GM19035 (cell line): ENCODE results near the gene DNASE1L1.
A peak's percentile ranks its signal among the peaks of the same experiment; 100 is the strongest.
"Not testable (repeated sequence)": the region's sequence is repeated elsewhere in the genome, so short reads cannot be mapped to it uniquely, and the experiment has no call there.

Experiments
- ATAC-seq: cut with Tn5 transposase; IDR thresholded peaks from one replicate; pipeline ENCODE4 v1.9.1; 2021; ENCODE audit not compliant: unreplicated experiment

DNASE1L1 gene

DNA sequence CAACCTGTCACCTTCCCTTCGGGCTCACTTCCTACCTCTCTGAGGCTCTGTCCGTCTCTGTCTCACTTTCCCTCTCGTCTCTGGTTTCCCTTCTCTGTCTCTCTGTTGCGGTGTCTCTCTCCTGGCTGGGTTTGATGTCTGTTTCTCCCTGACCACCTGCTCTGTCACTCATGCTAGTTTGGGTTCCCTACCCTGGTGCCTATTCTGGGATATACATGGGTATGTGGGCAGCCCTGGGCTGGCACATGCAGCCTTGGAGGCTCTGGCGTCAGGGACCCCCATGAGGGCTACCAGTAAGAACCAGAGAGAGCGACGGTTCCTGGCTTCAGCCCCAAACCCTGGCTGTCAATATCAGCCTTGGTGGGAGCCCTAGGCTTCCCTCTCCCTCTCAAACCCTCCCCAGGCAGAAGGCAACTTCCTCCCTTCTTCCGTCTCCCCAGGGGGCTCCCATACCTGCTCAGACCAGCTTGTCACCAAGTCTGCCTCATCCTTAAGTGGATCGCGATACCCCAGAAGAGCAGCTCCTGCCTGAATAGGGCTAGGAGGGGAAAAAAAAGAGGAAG lies 314 bp downstream of the DNASE1L1 start:
- no peak for ATAC-seq

DNA sequence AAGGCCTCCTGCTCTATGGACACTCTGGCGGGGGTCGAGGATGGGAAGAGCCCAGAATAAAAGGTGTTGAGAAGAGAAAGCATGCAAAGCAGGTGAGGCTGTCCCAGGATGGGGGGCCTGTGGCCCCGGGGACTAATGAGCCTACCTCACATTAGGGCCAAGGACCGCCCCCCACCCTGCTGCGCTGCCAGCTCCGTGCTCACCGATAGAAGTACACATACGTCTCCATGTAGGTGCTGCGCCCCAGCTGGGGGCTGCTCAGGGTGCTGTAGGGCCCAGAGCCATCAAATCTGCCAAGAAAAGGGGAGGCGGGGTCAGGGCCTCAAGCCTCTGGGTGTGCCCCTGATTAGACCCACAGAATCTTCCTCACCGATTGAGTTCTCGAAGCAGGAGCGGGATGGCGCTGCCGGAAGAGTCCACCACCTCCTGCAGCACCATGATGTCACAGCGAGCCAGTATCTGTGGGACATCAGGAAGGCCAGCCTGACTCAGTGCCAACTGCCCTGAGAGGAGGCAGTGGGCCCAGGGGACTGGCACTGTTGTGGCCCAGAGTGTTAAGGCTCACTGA lies 4.3 kb downstream of the DNASE1L1 start:
- no peak for ATAC-seq

DNA sequence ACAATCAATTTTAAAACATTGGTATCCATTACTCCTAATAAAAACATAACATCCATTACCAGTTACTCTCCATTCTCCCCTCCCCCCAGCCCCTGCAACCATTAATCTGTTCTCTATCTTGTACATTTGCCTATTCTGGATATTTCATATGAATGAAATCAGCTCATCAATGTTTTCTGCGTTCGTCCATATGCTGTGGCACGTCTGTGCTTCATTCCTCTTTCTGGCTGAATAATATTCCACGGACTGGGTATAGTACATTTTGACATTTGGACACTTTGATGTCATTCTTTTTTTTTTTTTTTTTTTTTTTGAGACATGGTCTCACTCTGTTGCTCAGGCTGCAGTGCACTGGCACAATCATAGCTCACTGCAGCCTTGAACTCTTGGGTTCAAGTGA lies 5.2 kb downstream of the DNASE1L1 start:
- no peak for ATAC-seq

- no peak for ATAC-seq
Measured at GRCh38 chrX:154403192-154403591, 5.9 kb downstream of the DNASE1L1 start.

DNA sequence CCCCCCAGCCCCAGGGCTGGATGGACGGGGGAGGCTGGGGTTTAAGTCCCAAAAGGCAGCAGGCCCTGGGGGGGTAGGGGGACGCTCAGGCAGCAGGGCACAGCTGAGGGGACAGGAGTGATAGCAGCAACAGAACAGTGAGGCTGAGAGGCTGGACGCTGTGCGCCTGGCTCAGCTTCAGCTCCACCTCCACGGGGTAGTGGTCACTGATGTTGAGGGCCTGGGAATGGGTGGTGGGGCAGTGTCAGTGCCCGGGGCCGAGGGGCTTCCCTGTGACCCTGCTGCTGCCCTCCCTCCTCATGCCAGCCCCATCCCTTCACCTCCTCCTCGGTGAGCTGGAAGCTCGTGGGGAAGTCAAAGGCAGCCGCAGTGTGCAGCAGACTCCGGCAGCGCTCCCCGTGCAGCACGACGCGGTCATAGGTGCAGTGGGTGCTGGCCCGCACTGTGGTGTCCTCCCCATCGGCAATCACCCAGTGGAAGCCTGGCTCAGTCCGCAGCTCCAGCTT lies 6.4 kb downstream of the DNASE1L1 start:
- no peak for ATAC-seq

- no peak for ATAC-seq
Measured at GRCh38 chrX:154401918-154402621, 7.0 kb downstream of the DNASE1L1 start.

- no peak for ATAC-seq
Measured at GRCh38 chrX:154401045-154401799, 7.8 kb downstream of the DNASE1L1 start.

GRCh38 chrX:154400369-154400817 lies 8.7 kb downstream of the DNASE1L1 start:
- ATAC-seq = not testable (repeated sequence)

- ATAC-seq = no peak
Measured at GRCh38 chrX:154399527-154400368, 9.3 kb downstream of the DNASE1L1 start.

GRCh38 chrX:154398668-154399526 lies 10.2 kb downstream of the DNASE1L1 start:
- peak; percentile 21 for ATAC-seq

DNA sequence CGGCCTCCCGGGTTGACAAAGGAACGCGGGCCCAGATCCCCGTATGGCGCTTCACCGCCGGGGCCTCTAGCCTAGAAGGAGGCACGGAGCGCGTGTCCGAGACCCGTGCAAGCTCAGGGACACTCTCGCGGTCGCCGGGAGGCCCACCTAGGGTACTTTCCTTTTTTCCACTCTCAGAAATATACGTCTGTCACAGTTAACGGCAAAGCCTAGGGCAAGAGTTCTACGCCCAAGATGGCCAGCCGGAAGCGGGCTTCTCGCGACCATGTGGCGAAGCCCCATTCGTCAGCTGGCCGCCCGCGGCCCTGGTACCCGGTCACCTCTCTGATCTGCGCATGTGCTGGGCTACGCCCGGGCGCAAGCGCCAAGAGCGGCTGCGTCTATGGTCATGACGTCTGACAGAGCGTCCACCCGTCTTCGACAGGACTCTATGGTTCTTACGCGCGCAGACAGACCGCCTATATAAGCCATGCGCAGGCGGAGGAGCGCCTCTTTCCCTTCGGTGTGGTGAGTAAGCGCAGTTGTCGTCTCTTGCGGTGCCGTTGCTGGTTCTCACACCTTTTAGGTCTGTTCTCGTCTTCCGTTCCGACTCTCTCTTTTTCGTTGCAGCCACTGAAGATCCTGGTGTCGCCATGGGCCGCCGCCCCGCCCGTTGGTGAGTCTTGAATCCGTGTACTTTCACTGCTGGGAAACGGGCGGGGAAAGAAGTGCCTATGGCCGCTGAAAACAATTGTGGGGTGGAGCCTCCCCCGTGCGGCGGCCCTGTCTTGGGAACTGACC lies 11.0 kb downstream of the DNASE1L1 start, which contains the start of gene RPL10:
TSS of gene RPL10 (plus strand) at position 490 of the 780 bp plus-strand sequence. CDS start at position 633, 143 bp downstream.
- ATAC-seq = peak; percentile 77

DNA sequence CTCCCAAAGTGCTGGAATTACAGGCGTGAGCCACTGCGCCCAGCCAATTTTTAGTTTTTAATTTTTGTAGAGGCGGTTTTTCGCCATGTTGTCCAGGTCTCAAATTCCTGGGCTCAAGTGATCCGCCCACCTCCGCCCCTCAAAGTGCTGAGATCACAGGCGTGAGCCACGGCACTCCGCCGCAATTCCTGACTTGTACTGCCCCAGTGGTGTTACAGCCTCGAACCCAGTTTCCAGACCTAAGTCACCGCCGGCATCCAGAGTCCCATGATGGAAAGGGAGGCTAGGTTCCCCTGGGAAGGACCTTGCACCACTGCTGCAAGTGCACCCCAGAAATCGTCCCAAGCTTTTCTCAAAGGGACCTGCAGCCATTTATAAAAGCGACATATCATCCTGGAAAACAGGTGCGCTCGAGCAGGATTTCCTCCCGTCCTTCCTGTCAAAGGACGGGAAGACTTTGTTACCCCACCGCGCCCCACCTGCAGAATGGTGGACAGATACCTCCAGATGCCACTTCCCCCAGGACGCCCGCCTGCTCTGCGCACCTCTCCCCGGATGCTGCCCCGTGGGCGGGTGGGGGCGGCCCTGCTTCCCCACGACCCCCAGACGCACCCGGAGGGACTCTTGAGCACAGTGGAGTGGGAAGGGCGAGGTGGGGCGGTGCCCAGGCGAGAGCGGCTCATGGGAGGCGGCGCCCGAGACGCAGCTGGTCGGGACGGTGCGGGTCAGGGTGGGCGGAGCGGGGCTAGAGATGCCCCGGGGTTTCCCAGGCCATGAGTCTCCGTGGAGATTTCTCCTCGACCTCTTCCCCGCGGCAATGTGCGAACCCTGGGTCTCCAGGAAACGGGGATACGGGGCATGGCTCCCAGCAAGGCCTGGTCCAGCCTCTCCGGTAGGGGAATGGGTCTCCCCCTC lies 11.8 kb downstream of the DNASE1L1 start:
- peak; percentile 46 for ATAC-seq

DNA sequence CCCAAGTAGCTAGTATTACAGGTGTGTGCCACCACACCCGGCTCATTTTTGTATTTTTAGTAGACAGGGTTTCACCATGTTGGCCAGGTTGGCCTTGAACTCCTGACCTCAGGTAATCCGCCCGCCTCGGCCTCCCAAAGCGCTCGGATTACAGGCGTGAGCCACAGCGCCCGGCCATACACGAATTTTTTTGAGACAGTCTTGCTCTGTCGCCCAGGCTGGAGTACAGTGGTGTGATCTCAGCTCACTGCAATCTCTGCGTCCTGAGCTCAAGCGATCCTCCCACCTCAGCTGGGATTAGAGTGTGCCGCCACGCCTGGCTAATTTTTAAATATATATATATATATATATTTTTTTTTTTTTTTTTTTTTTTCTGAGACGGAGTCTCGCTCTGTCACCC lies 12.7 kb downstream of the DNASE1L1 start:
- not testable (repeated sequence) for ATAC-seq

DNA sequence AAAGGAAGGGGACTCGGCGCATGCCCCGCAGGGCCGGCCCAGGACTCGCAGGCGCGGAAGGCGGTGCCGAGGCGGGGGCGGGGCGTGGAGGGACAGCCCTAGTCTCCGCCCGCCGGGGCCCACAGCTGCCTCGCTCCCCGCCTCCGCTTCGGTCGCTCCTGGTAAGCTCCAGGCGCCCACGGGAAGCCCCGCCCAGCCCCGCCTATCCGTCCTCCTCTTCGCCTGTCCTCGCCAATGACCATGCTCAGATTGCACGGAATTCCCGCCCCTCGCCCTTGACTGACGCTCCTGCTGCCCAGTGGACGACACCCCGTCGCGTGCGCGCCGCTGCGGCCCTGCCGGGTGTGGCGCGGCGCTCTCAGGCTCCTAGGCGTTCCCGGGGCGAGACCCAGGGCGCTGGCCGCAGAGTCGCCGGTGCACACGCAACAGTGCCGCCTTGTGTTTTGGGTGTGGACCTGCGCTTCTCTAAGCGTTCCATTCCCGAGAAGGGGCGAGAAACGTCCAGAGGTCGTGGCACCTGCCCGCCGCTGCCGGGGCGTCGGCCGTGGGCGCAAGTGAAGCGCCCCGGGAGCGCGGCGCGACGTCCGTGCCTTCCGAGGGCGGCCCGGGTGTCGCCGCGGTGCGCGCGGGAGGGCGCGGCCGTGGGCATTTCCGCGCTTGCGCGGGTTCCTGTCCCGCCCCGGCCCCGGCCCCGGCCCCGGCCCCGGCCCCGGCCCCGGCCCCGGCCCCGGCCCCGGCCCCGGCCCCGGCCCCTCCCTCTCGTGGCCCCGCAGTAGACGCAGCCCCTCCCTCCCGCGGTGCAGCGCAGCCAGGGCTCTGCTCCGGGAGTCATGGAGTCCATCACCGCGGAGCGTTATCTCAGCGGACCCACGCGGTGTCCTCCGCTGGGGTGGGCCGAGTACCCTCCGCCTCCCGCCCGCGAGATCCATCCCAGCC lies 19.0 kb downstream of the DNASE1L1 start:
- peak; percentile 67 for ATAC-seq

DNA sequence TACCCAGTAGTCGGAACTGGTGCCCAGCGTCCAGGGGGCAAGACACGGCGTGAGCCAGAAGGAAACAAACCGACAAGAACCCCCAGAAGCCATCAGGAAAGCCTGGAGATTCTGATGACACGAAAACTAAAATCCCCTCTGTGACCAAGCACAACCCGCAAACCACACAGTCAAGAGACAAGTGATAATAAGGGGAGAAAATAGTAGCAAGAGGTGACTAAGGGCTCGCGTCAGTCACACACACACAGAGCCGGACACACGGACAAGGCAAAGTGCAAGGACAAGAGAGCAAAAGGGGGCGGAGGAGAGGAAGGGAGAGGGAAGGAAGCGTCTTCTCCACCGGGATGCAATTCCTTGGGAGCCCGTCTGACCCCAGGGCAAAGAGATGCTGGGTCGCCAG lies 20.4 kb downstream of the DNASE1L1 start:
- ATAC-seq = peak; percentile 24

DNA sequence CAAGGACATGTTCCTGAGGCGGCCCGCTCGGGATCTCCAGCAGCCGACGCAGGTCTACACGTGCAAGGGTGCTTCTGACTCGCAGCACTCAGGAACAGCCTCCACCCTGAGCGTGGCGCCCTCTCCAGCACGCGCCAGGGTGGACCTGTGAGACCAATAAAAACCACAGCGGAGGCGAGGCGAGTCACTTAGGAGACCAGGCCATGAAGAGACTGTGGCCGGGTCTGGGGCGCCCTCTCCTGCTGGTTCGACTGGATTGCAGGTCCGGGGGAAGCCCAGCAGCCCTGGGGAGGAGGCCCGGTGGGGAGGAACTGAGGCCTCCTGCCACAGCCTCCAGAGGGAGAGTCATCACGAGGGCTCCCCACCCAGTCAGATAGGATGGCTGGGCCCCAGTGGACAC lies 21.0 kb downstream of the DNASE1L1 start:
- ATAC-seq = peak; percentile 32
